HG03135 (cell line): Measurements from ENCODE around the gene CCDC142.
"Not testable (repeated sequence)": the region's sequence is repeated elsewhere in the genome, so short reads cannot be mapped to it uniquely, and the experiment has no call there.

Source experiments
- ATAC-seq: cut with Tn5 transposase; IDR thresholded peaks from one replicate; pipeline ENCODE4 v1.9.1; 2021; ENCODE audit warnings: mild to moderate bottlenecking, moderate library complexity; ENCODE audit not compliant: unreplicated experiment

Gene CCDC142

GRCh38 chr2:74447230-74447999, 35.4 kb downstream of the CCDC142 start:
- ATAC-seq = no peak

- no peak for ATAC-seq
Observed at GRCh38 chr2:74444498-74445318, 38.1 kb downstream of the CCDC142 start.

- not testable (repeated sequence) for ATAC-seq
Observed at GRCh38 chr2:74442483-74443297, 40.1 kb downstream of the CCDC142 start.

GRCh38 chr2:74441690-74442482, 40.9 kb downstream of the CCDC142 start, which contains the start of gene RTKN:
Gene RTKN, minus strand, starts transcription at chr2:74441937. Its CDS starts 121 bp downstream, at chr2:74441816.
- ATAC-seq = no peak

- no peak for ATAC-seq
Observed at GRCh38 chr2:74441170-74441689, 41.6 kb downstream of the CCDC142 start.

- ATAC-seq = peak; percentile 79
Observed at GRCh38 chr2:74440378-74441169, 42.2 kb downstream of the CCDC142 start.

GRCh38 chr2:74439803-74440377, 42.9 kb downstream of the CCDC142 start:
- ATAC-seq = peak; percentile 9

GRCh38 chr2:74439373-74439772, 43.4 kb downstream of the CCDC142 start:
- no peak for ATAC-seq

GRCh38 chr2:74438248-74438647, 44.5 kb downstream of the CCDC142 start:
- ATAC-seq = no peak

- ATAC-seq = no peak
Observed at GRCh38 chr2:74436848-74437695, 45.7 kb downstream of the CCDC142 start.

GRCh38 chr2:74436111-74436805, 46.5 kb downstream of the CCDC142 start:
- no peak for ATAC-seq

GRCh38 chr2:74430502-74430901, 52.3 kb downstream of the CCDC142 start:
- no peak for ATAC-seq

GRCh38 chr2:74429487-74430451, 53.0 kb downstream of the CCDC142 start:
- ATAC-seq = no peak

- no peak for ATAC-seq
Observed at GRCh38 chr2:74428675-74429074, 54.1 kb downstream of the CCDC142 start.

- no peak for ATAC-seq
Observed at GRCh38 chr2:74427551-74427950, 55.2 kb downstream of the CCDC142 start.

- no peak for ATAC-seq
Observed at GRCh38 chr2:74426181-74426758, 56.5 kb downstream of the CCDC142 start.
